PFSK-1 (cell line): Measurements from ENCODE around the gene MAP2K7.

Experiments used
- FOXP2 ChIP-seq: optimal IDR thresholded peaks from 2 replicates; pipeline ENCODE3; 2011; ENCODE audit warnings: borderline replicate concordance, control low read depth, inconsistent platforms; ENCODE audit not compliant: insufficient read depth; ENCODE audit errors: extremely low read length, extremely low read depth
- POLR2AphosphoS5 ChIP-seq: IDR thresholded peaks from 2 replicates; pipeline ENCODE4 v1.6.1; 2012; ENCODE audit warnings: low read depth, mild to moderate bottlenecking, control low read depth, low read length, moderate library complexity
- SIN3A ChIP-seq: IDR thresholded peaks from 2 replicates; pipeline ENCODE4 v1.6.1; 2012; ENCODE audit warnings: mild to moderate bottlenecking, low read length, moderate library complexity, borderline replicate concordance; ENCODE audit not compliant: insufficient read depth
- TAF1 ChIP-seq: IDR thresholded peaks from 2 replicates; pipeline ENCODE4 v1.6.1; 2012; ENCODE audit warnings: low read length, control low read depth, borderline replicate concordance; ENCODE audit not compliant: insufficient read depth
- TF ChIP-seq, protein P1 (sequence below), 2 experiments: IDR thresholded peaks; 2 replicates each; pipeline versions ENCODE4 v1.6.1 to v1.8.0; 2011 to 2012; ENCODE audit warnings: low read depth in 2 of 2, low read length in 2 of 2, control low read depth in 1 of 2, inconsistent platforms in 1 of 2, mild to moderate bottlenecking in 1 of 2, moderate library complexity in 1 of 2; ENCODE audit not compliant: insufficient read depth in 1 of 2

Gene MAP2K7

DNA sequence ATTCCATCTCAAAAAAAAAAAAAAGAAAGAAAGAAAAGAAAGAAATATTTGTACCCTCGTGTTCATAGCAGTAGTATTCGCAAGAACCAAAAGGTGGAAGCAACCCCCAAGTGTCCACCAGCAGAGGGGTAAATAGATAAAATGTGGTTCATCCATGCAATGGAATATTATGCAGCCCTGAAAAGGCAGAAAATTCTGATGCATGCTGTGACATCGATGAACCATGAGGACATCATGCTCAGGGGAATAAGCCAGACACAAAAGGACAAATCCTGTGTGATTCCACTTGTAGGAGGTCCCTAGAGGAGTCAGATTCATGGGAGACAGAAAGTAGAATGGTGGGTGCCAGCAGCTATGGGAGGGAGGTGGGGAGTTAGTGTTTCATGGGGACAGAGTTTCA lies 21.8 kb upstream of the MAP2K7 start:
- no peak for TF ChIP-seq POLR2AphosphoS5
- TF ChIP-seq, protein P1, sequence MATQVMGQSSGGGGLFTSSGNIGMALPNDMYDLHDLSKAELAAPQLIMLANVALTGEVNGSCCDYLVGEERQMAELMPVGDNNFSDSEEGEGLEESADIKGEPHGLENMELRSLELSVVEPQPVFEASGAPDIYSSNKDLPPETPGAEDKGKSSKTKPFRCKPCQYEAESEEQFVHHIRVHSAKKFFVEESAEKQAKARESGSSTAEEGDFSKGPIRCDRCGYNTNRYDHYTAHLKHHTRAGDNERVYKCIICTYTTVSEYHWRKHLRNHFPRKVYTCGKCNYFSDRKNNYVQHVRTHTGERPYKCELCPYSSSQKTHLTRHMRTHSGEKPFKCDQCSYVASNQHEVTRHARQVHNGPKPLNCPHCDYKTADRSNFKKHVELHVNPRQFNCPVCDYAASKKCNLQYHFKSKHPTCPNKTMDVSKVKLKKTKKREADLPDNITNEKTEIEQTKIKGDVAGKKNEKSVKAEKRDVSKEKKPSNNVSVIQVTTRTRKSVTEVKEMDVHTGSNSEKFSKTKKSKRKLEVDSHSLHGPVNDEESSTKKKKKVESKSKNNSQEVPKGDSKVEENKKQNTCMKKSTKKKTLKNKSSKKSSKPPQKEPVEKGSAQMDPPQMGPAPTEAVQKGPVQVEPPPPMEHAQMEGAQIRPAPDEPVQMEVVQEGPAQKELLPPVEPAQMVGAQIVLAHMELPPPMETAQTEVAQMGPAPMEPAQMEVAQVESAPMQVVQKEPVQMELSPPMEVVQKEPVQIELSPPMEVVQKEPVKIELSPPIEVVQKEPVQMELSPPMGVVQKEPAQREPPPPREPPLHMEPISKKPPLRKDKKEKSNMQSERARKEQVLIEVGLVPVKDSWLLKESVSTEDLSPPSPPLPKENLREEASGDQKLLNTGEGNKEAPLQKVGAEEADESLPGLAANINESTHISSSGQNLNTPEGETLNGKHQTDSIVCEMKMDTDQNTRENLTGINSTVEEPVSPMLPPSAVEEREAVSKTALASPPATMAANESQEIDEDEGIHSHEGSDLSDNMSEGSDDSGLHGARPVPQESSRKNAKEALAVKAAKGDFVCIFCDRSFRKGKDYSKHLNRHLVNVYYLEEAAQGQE (IDR thresholded peaks at IDR 0.05; ENCODE audit: insufficient read depth in 1 of 2, low read depth in 2 of 2, low read length in 2 of 2), result no peak
- TF ChIP-seq TAF1, result no peak
- TF ChIP-seq FOXP2, result no peak
- no peak for TF ChIP-seq SIN3A

DNA sequence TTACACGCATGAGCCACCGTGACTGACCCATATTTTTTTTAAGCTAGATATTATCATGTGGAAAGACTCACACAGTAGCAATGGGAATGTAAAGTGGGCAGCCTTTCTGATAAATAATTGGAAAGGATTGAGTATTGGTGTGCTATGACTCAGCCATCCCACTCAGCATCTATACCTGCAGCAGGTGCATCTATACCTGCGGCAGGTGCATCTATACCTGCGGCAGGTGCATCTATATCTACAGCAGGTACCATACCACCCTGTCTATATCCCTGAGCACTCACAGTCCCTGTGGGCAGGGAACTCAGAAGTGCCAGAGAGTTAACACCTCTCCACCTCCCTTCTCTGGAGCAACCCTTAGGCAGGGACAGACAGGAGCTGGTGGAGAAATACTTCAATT lies 20.6 kb upstream of the MAP2K7 start:
- TF ChIP-seq POLR2AphosphoS5 (no peak), SIN3A (no peak), TAF1 (no peak), FOXP2 (no peak)
- TF ChIP-seq, protein P1 (IDR thresholded peaks at IDR 0.05; ENCODE audit: insufficient read depth in 1 of 2, low read depth in 2 of 2, low read length in 2 of 2), result no peak

DNA sequence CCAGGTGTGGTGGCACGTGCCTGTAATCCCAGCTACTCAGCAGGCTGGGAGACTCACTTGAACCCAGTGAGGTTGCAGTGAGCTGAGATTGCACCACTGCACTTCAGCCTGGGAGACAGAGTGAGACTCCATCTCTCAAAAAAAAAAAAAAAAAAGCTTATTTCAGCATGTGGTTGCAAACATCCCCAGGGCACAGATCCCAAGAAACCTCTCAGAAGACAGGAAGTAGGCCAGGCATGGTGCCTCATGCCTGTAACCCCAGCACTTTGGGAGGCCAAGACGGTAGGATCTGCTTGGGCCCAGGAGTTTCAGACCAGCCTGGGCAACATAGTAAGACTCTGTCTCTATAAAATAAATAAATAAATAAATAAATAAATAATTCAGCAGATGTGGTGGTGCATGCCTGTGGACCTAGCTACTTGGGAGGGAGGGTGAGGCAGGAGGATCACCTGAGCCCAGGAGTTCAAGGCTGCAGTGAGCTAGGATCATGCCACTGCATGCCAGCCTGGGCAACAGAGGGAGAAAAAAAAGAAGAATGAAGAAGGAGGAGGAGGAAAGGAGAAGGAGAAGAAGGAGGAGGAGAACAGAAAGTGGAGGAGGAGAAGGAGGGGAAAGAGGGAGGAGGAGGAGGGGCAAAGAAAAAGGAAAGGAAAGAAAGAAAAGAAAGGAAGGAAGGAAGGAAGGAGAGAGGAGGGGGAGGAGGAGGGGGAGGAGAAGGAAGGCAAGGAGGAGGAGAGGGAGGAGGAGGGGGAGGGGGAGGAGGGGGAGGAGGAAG lies 19.7 kb upstream of the MAP2K7 start:
- TF ChIP-seq SIN3A (no peak), TAF1 (no peak), POLR2AphosphoS5 (no peak), FOXP2 (no peak)
- TF ChIP-seq, protein P1 (IDR thresholded peaks at IDR 0.05; ENCODE audit: insufficient read depth in 1 of 2, low read depth in 2 of 2, low read length in 2 of 2), result no peak

DNA sequence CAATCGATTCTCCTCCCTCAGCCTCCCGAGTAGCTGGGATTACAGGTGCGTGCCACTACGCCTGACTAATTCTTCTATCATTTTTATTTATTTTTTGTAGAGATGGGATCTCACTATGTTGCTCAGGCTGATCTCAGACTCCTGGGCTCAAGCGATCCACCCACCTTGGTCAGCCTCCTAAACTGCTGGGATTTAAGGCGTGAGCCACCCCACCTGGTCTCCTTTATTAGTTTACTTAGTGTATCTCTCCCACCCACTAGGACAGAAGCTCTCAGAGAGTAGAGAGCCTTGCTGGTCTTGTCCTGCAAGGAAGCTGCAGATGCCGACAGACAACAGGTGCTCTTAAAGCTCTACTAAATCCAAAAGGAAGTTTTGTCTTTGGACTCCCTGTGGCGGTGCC lies 17.9 kb upstream of the MAP2K7 start:
- TF ChIP-seq TAF1 (no peak), FOXP2 (no peak), SIN3A (no peak), POLR2AphosphoS5 (no peak)
- TF ChIP-seq, protein P1 (IDR thresholded peaks at IDR 0.05; ENCODE audit: insufficient read depth in 1 of 2, low read depth in 2 of 2, low read length in 2 of 2), result no peak
